ENCODE results near the gene ABCF2. TPM values are rescaled to one million over a fixed set of nuclear protein-coding genes. Genes with fewer than 3 reads are reported as not detected.

ABCF2 gene
- polyA plus RNA-seq, 1 of the 3 experiments (the other 2 are of a cell fraction) = 75.4 TPM

GRCh38 chr7:151202836-151203235, 24.2 kb downstream of the ABCF2 start:
- H3F3A ChIP-seq (replicated peaks; ENCODE audit: insufficient read depth) = no peaks in the 10 kb centered on the region
- TF ChIP-seq GATA2 (CRISPR knock-in tag; IDR thresholded peaks at IDR 0.05) (no peak), FOSL2 (IDR thresholded peaks at IDR 0.05; ENCODE audit: borderline replicate concordance, low read depth) (no peak), TCF12 (IDR thresholded peaks at IDR 0.05) (no peak), TAF1 (IDR thresholded peaks at IDR 0.05; ENCODE audit: borderline replicate concordance, low read depth, low read length) (no peak), ZBTB33 (IDR thresholded peaks at IDR 0.05; ENCODE audit: borderline replicate concordance, low read depth) (no peak), NFIC (IDR thresholded peaks at IDR 0.05; ENCODE audit: borderline replicate concordance) (no peak), CTCF (IDR thresholded peaks at IDR 0.05) (no peak), FOXM1 (IDR thresholded peaks at IDR 0.05; ENCODE audit: low read depth) (no peak), CHD2 (IDR thresholded peaks at IDR 0.05; ENCODE audit: low read length, partially characterized antibody) (no peak), SIN3A (IDR thresholded peaks at IDR 0.05; ENCODE audit: borderline replicate concordance, low read depth, low read length) (no peak)
- WGBS (ENCODE audit: low lambda C conversion rate) = 70% methylated on average over 9 of the region's 9 CpGs
- no peaks in the 10 kb centered on the region for H3K36me3 ChIP-seq (replicated peaks in 1 of 2; ENCODE audit: control insufficient read depth in 1 of 2, insufficient read depth in 2 of 2, low read length in 1 of 2)
- no peak overlapping the region for H2AFZ ChIP-seq (ENCODE audit: low read depth)
- H3K4me1 ChIP-seq (ENCODE audit: control insufficient read depth in 1 of 2, insufficient read depth in 2 of 2, low read depth in 1 of 2, low read length in 1 of 2) = no peaks in the 10 kb centered on the region
- H3K4me3 ChIP-seq (ENCODE audit: low read depth in 2 of 2, low read length in 1 of 2) = no peak overlapping the region
- peaks cover 66% of the 10 kb centered on the region for H3K27me3 ChIP-seq (ENCODE audit: insufficient read depth)
- DNase-seq = no peak
- no peak overlapping the region for H3K4me2 ChIP-seq
- H3K9me3 ChIP-seq = no peaks in the 10 kb centered on the region
- no peaks in the 10 kb centered on the region for H3K79me2 ChIP-seq (ENCODE audit: insufficient read depth)
- H3K27ac ChIP-seq (ENCODE audit: low read depth in 2 of 2, low read length in 1 of 2) = no peak overlapping the region
- ChIA-PET CTCF (interaction anchor here (0.8 to 0.9 kb wide), 2 partner anchors 79 to 92 kb away, joined by 3 to 4 read pairs; no protein-coding TSS in a partner anchor), POLR2A (no interaction called here)
- no peak overlapping the region for H3K9ac ChIP-seq
- H3K9me2 ChIP-seq = no peaks in the 10 kb centered on the region
- H4K20me1 ChIP-seq (ENCODE audit: insufficient read depth) = no peaks in the 10 kb centered on the region

- Histone ChIP-seq H4K20me1 (ENCODE audit: insufficient read depth) (no peaks in the 10 kb centered on the region), H3K9me3 (no peaks in the 10 kb centered on the region), H3F3A (replicated peaks; ENCODE audit: insufficient read depth) (no peaks in the 10 kb centered on the region), H2AFZ (ENCODE audit: low read depth) (no peak overlapping the region), H3K4me2 (no peak overlapping the region), H3K27me3 (ENCODE audit: insufficient read depth) (peaks cover 72% of the 10 kb centered on the region), H3K4me3 (ENCODE audit: low read depth in 2 of 2, low read length in 1 of 2) (no peak overlapping the region), H3K36me3 (replicated peaks in 1 of 2; ENCODE audit: control insufficient read depth in 1 of 2, insufficient read depth in 2 of 2, low read length in 1 of 2) (no peaks in the 10 kb centered on the region), H3K9me2 (no peaks in the 10 kb centered on the region), H3K9ac (no peak overlapping the region), H3K27ac (ENCODE audit: low read depth in 2 of 2, low read length in 1 of 2) (no peak overlapping the region), H3K4me1 (ENCODE audit: control insufficient read depth in 1 of 2, insufficient read depth in 2 of 2, low read depth in 1 of 2, low read length in 1 of 2) (no peaks in the 10 kb centered on the region), H3K79me2 (ENCODE audit: insufficient read depth) (no peaks in the 10 kb centered on the region)
- ChIA-PET POLR2A (no interaction called here), CTCF (no interaction called here)
- WGBS (ENCODE audit: low lambda C conversion rate) = 31% methylated on average over 4 of the region's 4 CpGs
- DNase-seq = no peak
- TF ChIP-seq GATA2 (CRISPR knock-in tag; IDR thresholded peaks at IDR 0.05) = no peak
- TF ChIP-seq NRF1 (IDR thresholded peaks at IDR 0.05; ENCODE audit: low read depth, low read length) = no peak
- no peak for TF ChIP-seq CTCF (IDR thresholded peaks at IDR 0.05)
- no peak for TF ChIP-seq MXI1 (IDR thresholded peaks at IDR 0.05; ENCODE audit: low read depth, low read length)
- no peak for TF ChIP-seq FOSL2 (IDR thresholded peaks at IDR 0.05; ENCODE audit: borderline replicate concordance, low read depth)
- no peak for TF ChIP-seq USF2 (IDR thresholded peaks at IDR 0.05; ENCODE audit: borderline replicate concordance, low read depth, low read length)
- TF ChIP-seq TCF12 (IDR thresholded peaks at IDR 0.05) = no peak
- TF ChIP-seq NFIC (IDR thresholded peaks at IDR 0.05; ENCODE audit: borderline replicate concordance) = no peak
- no peak for TF ChIP-seq MAX (IDR thresholded peaks at IDR 0.05; ENCODE audit: low read depth)
- TF ChIP-seq SIN3A (IDR thresholded peaks at IDR 0.05; ENCODE audit: borderline replicate concordance, low read depth, low read length) = no peak
- TF ChIP-seq FOXJ3 (CRISPR knock-in tag; IDR thresholded peaks at IDR 0.05) = no peak
- no peak for TF ChIP-seq POLR2AphosphoS5 (IDR thresholded peaks at IDR 0.05; ENCODE audit: low read depth, low read length)
- no peak for TF ChIP-seq USF1 (IDR thresholded peaks at IDR 0.05; ENCODE audit: borderline replicate concordance, low read depth)
- no peak for TF ChIP-seq CHD2 (IDR thresholded peaks at IDR 0.05; ENCODE audit: low read length, partially characterized antibody)
Measured at GRCh38 chr7:151201751-151202150, 25.3 kb downstream of the ABCF2 start.

All from SK-N-SH (cell line).